GM21619 (cell line): Measurements from ENCODE around the gene NUBPL.

ENCODE experiments used
- ATAC-seq: cut with Tn5 transposase; IDR thresholded peaks from one replicate; pipeline ENCODE4 v1.9.1; 2021; ENCODE audit not compliant: unreplicated experiment

Gene NUBPL

DNA sequence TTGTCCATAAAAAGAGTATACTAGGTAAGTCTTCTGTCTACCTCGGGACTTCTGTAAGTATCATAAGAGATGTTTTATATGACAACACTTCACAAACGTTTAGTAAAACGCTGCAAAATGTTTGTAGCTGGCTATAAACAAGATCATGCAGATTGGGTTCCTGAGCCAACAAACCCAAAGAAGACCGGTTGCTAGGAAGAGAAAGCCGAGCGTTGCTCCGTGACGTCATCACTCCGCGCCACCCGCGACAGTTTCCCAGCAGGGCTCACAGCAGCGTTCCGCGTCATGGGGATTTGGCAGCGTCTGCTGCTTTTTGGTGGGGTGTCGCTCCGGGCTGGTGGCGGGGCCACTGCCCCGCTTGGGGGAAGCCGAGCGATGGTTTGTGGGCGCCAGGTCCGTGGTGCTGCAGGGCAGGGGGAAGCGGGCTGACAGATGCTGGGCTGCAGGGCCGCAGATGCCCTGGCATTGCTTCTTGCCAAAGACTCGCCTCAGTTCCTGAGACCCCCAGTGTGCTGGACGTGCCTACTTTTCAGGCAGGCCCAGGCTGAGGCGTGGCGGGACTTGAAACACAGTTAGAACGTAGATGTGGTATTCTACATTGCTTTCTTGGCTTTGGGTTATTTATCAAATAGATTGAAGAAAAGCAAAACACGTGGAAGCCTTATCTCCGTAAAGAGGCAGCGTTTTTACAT, at the start of gene NUBPL:
TSS of gene NUBPL (plus strand) at position 250 of the 692 bp plus-strand sequence. CDS start at position 286, 36 bp downstream.
- ATAC-seq, result peak; percentile 95

GRCh38 chr14:31527087-31527486, 34.1 kb upstream of the NUBPL start:
- no peak for ATAC-seq

GRCh38 chr14:31527546-31527945, 33.7 kb upstream of the NUBPL start:
- no peak for ATAC-seq

- no peak for ATAC-seq
Observed at GRCh38 chr14:31529053-31529452, 32.2 kb upstream of the NUBPL start.

DNA sequence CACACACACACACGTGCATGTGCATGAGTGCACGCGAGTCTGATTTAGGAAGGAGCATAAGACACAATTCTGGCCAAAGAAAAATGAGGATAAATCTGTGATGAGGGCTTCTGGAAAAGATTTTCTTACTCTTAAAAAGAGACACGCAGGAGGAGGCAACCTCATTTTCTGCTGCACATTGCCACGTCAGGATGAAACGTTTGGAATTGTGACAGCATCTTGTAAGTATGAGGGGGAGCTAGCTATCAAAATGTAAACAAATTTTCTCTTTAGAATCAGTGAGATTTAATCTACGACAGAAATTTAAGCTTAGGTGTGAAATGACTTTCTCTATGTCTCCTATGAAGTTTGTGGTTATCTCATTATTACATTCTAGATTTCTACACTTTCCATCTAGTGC, 31.1 kb upstream of the NUBPL start:
- ATAC-seq, result no peak

DNA sequence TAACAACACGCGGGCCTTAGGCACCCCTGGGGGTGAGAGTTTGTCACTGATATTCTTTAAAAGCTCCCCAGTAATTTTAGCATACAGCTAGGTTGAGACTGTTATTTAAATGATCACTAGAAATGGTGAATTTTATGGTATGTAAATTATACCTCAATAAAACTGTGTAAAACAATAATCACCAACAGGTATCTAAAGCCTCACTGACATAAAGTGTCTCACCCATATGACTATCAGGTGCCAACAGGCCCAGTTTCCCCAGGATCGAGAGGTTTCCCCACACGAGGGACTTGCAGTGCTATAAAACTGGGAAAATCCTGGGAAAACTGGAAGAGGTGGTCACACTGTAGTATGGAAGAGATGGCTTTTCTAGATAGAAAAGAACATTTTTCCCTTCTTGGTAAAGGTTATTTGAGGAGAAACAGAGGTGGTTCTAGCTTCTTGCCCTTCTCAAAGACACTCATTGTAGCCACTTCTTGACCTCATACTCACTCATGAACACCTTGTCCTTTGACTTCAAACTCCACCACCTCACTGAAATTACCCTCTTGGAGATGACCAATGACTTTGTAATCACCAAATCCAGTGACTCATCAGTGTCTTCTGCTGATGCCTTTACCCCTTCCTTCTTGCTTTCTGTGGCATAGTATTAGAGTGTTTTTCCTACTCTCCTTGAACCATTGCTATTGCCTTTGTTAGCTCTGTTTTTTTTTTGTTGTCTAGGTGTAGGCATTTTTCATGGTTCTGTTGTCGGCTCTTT, 24.8 kb upstream of the NUBPL start:
- ATAC-seq, result no peak

DNA sequence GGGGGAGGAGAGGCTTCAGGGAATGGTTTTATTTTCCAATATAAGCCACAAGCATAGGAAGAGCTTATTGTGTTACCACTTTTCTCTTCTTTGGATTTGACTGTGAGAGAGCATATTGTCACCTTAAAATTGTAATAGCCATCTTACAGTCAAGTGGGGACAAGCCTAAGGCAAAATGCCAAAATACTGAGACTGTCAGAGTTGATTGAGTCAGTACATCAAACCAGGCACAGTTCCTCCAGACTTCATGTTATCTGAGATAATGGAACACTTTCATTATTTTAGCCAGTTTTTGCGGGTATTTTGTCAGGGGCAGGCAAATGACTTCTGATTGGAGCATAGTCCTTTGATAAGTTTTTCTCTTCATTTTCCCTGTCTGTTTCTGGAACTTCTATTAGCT, 19.5 kb upstream of the NUBPL start:
- no peak for ATAC-seq

DNA sequence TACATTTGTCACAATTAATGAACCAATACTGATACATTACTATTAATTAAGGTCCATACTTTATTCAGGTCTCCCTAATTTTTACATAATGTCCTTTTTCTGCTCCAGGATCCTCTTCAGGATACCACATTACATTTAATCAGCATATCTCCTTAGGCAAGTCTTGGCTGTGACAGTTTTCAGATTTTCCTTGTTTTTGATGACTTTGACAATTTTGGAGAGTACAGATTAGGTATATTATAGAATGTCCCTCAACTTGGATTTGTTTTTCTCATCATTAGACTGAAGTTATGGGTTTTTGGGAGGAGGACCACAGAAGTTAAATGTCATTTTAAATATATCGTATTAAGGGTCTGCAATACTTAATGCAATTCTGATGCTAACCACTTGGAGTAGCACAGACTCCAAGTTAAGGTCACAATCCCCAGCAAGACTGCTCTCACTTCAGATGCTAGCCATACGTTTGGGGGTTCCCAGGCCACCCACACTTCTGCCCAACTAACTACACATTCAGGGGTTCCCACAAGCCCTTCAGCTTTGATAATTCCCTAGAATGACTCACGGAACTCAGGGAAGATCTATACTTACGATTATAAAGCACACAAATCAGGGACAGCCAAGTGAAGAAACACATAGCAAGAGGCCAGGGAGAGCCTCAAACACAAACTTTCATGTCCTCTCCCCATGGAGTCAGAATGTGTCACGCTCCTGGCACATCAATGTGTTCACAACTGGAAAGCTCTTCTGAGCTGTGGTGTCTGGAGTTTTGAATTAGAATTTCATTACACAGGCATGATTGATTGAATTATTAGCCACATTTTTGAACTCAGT, 17.0 kb upstream of the NUBPL start:
- ATAC-seq, result no peak

DNA sequence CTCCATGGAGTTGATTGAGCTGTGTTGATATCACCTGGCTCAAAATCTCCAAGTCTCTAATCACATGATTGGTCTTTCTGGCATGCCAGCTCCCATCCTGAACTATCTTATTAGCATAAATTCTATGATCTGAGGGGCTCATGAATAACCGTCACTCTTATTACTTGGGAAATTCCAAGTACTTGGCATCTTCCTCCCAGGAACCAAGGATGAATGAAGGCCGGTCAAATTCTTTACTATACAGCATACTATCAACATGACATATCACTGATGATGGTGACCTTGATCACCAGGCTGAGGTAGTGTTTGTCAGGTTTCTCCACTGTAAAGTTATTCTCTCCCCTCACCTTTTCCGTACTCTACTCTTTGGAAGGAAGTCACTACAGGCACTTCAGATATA, 16.4 kb upstream of the NUBPL start:
- no peak for ATAC-seq

DNA sequence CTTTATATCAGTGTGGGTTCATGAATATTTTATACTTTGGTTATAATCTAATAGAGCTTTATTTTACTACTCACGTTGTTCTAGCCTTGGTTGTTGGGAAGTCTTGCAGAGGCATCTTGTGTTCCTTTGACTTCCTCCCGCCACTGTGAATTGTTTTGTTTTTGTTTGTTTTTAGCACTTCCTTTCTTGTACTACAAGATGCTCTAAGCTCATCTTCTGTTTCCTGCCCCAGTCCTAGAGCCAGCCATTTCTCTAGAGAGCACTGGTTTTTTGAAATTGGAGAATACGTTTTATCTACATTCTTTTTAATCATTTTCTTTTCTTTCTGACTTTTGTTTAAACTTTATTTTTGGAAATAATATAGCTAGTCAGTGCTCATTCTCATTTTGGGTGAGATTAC, 15.9 kb upstream of the NUBPL start:
- no peak for ATAC-seq

DNA sequence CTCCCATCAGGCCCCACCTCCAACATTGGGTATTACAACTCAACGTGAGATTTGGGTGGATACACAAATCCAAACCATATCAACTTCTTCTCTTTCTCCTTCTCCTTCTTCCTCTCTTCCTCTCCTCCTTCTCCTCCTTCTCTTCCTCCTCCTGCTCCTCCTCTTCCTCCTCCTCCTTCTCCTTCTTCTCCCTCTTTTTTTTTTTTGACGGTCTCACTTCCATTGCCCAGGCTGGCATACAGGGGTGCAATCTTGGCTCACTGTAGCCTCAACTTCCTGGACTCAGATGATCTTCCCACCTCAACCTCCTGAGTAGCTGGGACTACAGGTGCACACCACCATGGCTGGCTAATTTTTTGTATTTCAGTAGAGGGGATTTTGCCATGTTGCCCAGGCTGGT, 11.4 kb upstream of the NUBPL start:
- no peak for ATAC-seq

DNA sequence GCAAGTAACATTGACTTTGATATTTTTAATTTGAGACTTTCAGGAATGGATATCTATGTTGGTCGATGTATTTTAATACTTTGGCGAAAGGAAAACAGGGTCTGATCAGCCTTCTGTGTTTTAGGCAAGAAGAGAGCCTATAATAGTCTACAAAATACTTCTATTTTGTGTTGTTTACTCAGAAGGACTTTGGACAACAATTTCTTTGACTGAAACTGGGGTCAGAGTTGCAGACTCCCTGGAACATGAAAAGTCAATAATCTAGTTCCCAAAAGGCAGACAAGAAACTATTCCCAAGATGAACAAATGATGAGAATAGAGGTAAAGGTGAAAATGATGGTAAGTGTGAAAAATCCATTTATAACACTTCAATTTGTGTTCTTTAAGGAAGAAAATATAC, 10.6 kb upstream of the NUBPL start:
- ATAC-seq, result no peak

DNA sequence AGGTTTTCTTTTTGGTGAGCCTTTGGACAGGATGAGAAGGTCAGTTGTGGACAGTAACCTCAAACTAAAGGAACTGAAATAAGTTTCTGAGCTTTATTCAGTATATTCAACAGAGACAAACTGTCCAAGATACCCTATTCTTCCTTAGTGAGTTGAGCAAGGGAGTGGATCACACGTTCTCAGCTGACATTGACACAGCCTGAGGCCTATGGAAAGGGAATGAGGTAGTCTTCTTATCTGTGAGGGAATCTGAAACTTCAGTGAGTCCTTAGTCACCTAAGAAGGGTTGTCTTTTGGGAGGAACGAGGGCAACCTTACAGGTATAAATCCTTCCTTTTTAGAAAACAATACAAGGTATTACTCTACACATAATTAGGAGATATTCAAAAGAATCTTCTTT, 5.0 kb upstream of the NUBPL start:
- no peak for ATAC-seq

DNA sequence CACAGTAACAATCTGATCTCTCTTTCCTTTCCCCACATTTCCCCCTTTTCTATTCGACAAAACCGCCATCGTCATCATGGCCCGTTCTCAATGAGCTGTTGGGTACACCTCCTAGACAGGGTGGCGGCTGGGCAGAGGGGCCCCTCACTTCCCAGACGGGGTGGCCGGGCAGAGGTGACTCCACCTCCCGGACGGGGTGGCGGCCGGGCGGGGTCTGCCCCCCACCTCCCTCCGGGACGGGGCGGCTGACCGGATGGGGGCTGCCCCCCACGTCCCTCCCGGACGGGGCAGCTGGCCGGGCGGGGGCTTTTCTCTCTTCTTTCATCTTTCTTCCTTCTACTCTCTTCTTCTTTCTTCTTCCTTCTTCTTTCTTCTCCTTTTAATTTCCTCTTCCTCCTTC, 1.3 kb upstream of the NUBPL start:
- ATAC-seq, result no peak

DNA sequence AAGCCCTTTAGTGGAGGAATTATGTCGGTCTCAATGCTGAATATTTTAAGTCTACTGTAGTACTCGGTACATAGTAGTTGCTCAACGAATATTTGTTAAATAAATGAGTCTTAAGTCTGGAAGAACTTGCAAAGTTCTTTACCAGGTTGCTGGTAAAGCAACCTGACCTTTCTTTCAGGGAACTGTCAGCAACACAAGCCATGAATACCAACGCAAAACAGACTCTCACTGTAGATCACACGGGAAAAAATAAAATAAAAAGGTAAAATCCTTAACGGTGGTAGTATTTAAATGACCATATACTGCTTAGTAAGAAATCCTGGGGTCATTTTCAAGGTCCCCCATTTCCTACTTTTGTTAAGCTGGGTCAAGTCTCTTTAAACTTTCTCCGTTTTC, 447 bp upstream of the NUBPL start:
- peak; percentile 2 for ATAC-seq

DNA sequence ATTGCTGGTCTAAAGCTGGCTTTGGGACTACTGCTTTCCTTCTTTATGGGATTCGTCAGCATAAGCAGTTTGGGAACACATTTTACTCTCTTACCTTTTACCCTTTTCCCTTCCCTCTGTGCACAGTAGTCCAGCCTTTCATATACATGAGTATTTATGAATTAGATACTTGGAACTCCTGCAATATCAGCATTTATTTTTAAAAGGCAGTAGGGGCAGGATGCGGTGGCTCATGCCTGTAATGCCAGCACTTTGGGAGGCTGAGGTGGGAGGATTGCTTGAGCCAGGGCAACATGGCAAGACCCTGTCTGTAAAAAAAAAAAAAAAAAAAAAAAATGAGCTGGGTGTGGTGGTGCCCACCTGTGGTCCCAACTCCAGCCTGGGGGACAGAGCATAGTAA, 3.0 kb downstream of the NUBPL start:
- ATAC-seq, result no peak

GRCh38 chr14:31566456-31566855, 5.3 kb downstream of the NUBPL start:
- ATAC-seq, result no peak

DNA sequence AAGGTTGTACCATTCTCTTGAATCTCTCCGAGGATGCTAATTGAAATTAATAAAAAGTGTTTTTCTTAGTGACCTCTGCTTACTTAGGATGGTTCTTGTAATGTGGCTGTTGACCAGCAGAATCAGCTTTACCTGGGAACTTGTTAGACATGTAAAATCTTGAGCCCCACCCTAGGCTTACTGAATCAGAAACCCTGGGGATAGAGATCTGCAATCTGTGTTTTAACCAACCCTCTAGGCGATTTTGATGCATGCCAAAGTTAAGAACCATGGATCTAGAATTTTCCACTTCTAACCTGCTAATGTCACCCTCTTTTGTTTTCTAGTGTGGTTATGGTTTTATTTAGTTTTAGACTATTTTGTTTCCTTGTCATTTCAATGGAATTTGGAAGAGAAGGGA, 6.5 kb downstream of the NUBPL start:
- ATAC-seq, result no peak

- ATAC-seq, result no peak
Observed at GRCh38 chr14:31568161-31568560, 7.0 kb downstream of the NUBPL start.

DNA sequence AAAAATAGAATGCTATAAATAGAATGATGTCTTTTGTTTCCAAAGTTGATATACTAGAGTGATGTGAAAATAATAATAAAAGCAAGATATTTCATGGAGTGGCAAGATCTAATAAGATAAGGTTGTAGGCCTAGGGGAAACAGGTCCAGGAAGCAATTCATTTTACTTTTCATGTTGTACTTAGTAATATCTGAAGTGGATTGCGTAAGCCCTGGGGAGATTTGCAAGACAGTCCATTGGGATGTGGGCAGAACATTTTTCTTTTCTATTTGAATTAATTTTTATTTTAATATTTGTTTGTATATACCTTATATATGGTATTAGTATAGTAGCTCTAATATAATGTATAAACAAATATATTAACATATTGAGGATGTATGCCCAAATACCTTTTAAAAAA, 7.5 kb downstream of the NUBPL start:
- ATAC-seq, result no peak

GRCh38 chr14:31572955-31573354, 11.8 kb downstream of the NUBPL start:
- no peak for ATAC-seq

DNA sequence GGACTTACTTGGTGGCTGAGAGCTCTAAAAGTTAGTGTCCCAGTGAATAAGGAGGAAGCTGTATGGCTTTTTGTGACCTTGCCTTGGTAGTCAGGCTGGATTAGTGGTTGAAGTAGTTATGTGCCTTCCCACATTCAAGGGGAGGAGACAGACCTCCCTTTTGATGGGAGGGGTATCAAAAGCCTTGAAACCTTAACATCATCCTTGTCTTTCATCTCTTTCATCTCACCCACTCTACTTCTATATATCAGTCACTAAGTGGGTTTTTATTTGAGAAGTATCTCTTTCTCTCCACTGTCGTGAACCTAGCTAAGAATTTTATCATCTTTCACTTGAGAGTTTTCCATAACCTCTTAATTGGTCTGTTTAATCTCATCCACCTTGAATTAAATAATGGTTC, 15.7 kb downstream of the NUBPL start:
- no peak for ATAC-seq
